GM21423 (cell line): ENCODE data around the gene KSR2.

Experiments
- ATAC-seq: cut with Tn5 transposase; IDR thresholded peaks from one replicate; pipeline ENCODE4 v1.9.1; 2021; ENCODE audit warnings: mild to moderate bottlenecking, moderate library complexity; ENCODE audit not compliant: unreplicated experiment

Gene KSR2

DNA sequence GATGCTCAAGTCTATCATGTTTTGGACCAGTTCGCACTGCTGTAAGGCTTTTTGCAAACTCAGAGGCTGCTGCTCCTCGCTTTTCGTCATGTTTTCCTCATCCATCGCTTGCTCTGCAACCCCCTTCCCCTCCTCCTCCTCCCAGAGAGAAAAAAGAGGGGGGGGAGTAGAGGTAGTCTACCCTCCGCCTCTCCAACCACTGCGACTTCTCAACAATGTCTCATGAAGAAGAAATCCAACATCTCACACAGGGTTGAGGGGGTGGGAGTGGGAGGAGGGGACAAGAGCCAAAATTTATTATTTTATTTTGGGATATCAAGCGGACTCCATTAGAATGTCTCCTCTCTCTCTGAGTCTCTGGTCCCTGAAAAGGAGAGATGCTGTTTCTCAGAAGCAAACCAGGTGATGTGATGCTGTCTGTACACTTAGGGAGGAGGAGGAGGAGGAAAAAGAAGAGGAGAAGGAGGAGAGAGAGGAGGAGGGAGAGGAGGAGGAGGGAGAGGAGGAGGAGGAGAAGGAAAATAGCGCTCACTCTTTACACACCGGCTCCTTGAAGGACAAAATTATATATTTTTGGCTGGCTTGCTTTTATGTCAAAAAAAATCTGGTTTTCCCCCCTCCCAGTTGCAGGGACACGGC lies 520 bp downstream of the KSR2 start:
- ATAC-seq = no peak

DNA sequence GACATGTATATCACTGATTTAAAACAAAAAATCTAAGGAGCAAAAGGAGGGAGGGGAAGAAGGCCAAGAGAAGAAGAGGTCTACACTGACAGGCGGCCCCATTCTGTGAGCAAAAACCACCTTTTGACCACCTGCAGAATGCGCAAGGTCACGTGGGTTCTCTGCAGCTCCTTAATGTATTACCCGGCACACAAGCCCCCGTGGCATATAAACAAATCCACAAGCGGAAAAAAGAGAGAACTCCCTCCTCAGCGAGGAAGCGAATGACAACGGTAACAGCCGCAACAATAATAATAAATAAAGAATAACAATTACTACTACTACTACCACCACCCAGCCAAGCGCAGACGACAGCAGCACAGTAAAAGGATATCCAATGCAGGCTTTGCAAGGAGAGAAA lies 1.3 kb downstream of the KSR2 start:
- ATAC-seq = no peak

DNA sequence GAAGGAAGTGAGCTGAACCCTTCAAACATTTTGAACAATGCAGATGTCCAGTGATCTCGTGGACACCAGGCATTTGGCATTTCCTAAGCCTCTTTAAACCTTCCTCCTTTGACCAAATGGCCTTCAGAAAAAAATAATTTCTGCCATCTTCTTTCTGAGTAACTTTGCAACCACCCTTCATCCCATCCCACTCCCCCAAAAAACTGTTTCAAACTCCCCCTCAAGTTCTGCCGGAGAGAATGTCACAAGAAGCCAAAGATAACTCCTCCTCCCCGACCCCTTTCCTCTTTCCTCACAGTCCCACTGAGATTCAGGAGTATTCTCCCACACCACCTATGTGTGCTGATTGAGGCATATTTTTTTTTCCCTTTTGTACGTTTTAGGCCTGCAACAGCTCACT lies 1.7 kb downstream of the KSR2 start:
- no peak for ATAC-seq

DNA sequence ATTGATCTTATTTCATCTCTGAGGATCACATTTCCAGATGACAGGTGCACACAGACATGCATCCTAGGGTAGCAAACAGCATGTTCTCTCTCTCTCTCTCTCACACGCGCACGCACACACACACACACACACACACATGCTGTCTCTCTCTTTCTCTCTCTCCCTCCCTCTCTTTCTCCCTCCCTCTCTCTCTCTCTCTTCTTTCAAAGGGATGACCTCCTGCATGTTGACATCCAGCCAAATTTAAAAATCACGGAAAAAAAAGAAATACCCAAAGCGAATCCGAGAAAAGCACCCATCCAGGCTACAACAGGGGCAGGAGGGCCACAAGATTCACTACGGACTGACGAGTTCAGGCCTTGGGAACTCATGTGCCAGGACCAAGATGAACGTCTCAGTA lies 2.3 kb downstream of the KSR2 start:
- no peak for ATAC-seq

DNA sequence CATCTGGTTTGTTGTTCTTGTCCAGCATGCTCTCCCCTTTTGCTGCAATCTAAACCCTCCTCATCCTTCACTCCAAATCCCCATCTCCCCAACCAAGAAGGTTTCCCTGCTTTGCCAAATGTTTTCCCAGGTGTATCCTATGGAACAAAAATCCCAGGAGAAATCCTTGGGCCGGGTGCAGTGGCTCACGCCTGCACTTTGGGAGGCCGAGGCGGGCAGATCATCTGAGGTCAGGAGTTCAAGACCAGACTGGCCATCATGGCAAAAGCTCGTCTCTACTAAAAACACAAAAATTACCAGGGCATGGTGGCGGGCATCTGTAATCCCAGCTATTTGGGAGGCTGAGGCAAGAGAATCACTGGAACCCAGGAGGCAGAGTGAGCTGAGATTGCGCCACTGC lies 5.0 kb downstream of the KSR2 start:
- ATAC-seq = no peak

DNA sequence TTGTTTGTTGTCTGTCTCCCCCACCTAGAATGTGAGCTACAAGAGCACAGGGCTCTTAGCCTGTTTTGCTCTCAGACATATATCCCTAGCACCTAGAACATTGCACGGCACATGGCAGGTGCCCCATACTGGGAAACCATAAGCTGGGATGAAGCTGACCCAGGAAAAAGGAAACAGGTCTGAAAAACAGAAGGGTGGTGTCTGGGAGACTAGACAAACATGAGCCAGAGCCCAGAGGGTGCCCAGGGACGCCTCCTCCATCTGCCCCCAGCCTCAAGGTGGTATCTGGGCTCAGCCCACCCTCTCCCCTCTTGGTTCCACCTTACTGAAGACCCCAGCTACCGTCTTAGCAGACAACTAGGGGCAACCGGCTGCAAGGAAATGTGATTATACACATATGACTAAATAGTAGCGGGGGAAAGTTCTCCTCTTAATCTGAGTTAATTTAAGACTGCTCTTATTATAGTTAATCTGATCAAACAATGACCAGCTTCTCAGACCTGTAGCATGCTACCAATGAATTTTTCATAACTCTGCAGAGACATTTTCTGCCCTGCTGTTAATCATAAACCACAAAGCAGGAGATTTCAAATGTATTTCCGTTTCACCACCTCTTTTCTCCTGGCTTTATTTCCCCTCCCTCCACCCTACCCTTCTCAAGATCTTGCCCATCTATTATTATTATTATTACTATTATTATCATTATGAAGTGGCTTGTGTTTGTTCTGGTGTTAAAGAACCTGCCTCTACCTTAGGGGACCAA lies 31.9 kb downstream of the KSR2 start:
- ATAC-seq = no peak

DNA sequence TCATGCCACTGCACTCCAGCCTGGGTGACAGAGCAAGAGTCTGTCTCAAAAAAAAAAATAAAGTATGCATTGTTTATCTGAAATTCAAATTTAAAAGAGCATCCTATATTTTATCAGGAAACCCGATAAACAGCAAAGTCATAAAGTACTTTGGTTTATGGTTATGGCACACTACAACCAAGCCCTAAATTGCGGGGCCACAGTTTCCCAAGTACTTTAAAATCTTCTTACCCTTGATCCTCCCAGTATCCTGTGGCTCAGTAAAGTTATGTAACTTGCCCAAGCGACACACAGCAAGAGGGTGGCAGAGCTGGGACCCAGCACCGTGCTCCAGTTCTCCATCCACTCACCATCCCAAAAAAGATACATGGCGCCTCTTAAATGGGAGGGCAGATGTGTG lies 35.2 kb downstream of the KSR2 start:
- no peak for ATAC-seq

DNA sequence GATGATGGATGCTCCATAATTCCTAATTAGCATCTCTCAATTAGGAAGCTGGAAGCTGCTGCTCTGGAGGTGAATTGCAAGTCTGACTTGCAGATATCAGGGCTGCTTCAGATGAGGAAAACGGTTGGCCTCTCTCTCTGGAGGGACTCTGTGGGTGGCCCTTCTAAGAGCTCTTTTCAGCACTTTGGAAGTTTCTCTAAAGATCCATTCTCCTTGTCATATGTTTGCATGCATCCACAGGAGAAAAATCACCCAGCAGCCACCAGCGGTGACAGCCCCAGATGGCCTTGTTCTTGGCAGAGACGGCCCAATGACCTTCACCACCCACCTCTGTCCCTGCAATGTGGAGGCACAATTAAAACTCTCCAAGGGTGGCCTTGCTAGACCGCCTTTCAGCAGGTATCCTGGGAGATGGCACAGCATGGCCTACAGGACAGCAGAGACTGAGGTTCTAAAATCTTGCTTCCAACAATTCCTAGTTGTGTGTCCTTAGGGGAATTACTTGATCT lies 42.3 kb downstream of the KSR2 start:
- ATAC-seq = no peak

DNA sequence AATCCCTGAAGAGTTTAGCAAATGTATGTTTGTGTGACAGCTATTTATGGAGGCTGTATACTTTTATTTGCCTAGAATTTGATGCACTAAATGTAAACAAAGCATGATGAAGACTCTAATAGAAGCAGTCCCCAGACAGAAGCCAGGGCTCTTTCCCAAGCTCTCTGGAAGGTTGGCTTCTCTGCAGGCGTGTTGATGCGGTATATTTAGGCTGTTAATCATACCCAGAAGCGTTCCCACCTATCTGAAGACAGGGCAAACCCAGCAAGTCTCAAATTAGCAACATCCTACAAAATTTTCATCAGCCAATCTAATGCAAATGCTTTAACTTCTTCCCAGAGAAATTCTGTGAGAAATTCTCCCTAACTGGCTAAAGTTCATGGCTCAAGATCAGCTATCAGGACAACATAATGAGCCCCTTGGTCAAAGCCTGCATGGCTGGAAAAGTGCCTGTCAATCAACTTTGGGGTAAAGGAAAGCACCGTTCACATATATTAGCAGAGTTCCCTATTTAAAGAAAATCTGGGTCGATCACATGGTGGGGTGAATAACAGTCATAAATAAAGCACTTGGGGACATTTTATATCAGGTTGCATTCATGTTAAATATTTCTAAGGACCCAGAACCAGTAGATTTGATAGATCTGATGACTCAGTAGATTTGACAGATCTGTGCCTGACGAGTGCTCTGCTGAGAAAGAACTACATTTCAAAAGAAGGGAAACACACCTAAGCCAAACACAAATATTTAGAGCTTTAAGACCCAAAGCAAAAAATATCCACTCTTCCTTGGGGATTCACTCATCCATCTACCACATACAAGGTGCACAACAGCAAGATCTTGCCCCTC lies 46.6 kb downstream of the KSR2 start:
- no peak for ATAC-seq

DNA sequence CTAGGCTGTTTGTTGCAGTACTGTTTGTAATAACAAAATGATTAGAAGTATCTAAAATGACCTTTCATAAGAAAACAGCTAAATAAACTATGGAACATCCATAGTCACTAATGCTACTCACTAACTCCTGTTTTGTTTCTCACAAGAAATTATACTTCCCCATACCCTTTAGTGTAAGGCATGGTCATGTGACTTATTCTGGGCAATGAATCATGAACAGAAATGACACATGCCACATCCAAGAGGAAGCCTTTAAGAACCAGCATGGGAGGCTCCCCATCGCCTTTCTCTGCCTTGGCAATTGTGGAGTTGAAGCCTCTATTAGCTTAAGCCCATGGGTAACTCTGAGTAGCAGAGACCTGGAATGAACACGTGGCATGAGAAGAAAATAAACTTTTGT lies 49.3 kb downstream of the KSR2 start:
- ATAC-seq = no peak

DNA sequence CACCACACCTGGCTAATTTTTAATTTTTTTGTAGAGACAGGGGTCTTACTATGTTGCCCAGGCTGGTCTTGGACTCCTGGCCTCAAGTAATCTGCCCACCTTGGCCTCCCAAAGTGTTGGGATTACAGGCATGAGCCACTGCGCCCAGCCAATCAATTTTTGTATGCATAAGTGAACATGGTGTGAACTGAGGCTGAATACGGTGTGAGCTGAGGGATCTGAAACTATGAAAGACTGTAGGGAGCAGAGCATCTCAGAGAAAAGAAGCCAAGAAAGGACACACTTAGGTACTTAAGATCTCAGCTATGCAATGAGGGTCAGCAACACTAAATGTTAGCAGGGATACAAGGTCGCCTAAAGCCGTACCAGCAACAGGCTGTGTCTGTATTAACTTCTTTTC lies 54.1 kb downstream of the KSR2 start:
- ATAC-seq = no peak

DNA sequence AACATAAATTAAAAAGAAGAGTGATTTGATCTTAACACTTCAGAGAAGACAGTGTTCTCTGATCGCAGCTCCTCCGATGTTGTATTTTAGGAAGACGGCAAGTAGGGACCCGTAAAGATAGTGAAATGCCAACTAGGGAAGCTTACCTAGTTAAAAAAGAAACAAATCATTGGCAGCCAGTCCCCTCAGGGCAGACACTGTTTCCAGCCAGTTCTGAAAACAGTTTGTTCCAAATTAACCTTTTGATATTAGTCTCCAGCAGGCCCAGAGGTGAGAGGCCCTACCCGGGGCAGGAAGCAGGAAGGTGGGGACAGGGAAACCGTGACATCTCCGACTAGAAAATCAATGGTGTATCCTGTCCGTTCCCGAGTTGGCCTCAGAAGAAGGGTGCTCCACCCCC lies 56.0 kb downstream of the KSR2 start:
- ATAC-seq = no peak

DNA sequence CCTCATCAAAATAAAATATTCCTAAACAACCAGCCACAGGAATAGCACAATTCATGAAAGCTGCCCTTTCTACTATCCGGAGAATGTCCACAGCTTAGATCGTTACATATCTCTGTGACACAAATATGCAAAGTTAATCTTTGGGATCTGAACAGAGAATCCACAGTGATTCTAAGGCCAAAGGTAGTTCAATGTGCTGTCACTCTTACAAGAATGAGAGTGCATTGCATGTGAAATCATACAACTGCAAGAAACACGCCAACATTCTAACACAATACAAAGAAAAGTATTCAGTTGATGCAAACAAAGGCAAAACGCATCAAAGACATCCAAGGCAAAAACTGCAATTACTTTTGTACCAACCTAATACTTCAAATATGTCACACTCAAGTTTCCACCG lies 60.4 kb downstream of the KSR2 start:
- no peak for ATAC-seq

DNA sequence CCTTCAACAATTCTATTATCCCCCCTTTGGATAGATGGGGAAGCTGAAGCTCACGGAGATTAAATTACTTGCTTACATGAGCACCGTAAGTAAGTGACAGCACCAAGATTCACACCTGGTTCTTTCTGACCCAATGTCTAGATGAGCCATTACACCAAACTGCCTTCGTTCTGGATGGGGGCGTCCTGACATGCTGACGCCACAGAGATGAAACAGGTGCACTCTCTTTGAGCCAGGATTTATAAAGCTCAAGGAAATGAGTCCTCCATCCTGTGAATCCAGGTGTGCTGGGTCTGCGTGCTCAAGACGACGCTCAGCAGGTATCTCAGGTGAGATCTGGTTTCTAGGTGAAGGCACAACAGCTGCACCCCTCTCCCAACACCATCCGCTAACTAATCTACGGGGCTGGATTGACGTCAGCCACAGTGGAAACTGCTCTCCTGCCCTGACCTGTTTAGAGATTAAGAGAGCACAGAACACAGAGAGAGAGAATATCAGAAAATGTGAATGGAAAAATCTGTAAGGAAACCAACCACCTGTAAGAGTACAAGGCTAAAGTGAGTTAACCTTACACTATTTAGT lies 61.6 kb downstream of the KSR2 start:
- no peak for ATAC-seq

DNA sequence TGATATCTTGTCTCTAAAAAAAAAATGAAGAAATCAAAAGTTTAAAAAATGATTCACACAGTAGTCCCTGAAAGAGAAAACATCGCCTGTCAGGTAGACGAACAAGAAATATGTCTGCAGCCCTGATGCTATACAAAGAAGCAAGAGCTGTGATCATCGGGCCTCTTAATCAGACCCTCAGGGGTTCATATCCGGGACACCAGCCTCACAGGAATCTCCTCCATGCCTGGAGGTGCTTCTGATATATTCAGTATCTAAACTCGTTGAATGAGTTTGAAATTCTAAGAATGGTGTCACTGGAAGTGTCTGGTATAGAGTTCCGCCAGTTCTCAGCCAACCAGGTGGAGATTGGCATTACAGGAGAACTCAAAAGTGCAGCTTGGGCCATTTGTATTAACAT lies 64.7 kb downstream of the KSR2 start:
- no peak for ATAC-seq

DNA sequence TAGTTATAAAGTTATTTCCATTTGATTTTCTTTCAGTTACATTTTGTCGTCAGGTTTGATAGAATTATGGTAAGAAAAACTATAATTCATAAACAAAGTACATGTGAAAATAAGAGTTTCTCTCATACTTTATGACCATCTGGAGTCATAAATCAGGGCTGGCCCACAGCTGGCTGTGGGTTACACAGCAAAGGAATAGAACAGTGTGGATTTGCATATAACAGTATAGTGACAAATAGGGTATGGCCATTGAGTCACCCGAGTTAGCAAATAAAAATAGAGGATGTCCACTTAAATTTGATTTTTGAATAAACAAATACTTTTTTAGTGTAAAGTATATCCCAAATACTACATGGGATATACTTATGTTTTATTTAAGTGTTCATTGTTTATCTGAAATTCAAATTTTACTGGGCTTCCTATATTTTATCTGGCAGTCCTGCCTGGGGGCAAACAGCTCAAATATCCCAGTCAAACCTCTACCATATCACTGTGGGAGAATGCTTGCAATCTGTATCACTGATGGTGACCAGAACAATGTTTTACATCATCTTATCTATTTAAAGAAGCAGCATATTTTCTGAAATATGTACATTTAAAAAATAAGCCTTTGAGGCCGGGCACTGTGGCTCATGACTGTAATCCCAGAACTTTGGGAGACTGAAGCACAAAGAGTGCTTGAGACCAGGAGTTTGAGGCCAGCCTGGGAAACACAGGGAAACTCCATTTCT lies 65.5 kb downstream of the KSR2 start:
- no peak for ATAC-seq

DNA sequence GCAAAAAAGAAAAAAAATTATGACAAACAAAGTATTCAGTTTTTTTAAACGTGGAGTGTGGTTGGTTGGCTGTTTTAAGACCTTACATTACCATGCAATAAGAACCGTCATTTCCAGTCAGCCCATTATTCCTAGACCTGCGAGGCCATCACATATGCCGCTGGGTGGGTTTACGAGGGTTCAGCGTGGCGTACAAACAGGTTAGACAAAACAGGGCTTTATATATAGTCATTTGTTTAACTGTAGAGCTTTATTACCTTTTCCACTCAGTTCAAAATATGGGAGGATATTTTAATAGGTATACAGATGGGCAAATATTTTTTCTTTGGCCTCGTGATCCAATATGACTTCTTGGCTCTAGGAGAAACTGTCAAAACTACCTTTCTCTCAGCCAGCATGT lies 67.2 kb downstream of the KSR2 start:
- ATAC-seq = no peak

DNA sequence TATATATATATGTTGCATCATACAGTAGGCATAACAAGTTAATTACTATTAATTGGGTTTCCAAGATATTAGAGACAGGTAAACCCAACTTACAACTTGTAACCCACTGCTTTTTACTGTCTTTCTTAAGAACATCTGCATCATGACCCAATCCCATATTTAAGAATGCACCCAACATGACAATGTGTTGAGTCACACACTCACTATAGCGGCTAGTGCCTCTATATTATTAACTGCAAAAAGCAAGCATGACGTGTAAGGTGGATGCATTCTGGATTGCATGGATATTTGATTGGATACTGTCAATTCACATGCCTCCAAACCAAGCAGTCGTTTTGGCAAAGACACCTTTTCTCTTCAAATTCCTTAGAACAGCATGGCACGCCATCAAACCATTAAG lies 68.2 kb downstream of the KSR2 start:
- no peak for ATAC-seq

DNA sequence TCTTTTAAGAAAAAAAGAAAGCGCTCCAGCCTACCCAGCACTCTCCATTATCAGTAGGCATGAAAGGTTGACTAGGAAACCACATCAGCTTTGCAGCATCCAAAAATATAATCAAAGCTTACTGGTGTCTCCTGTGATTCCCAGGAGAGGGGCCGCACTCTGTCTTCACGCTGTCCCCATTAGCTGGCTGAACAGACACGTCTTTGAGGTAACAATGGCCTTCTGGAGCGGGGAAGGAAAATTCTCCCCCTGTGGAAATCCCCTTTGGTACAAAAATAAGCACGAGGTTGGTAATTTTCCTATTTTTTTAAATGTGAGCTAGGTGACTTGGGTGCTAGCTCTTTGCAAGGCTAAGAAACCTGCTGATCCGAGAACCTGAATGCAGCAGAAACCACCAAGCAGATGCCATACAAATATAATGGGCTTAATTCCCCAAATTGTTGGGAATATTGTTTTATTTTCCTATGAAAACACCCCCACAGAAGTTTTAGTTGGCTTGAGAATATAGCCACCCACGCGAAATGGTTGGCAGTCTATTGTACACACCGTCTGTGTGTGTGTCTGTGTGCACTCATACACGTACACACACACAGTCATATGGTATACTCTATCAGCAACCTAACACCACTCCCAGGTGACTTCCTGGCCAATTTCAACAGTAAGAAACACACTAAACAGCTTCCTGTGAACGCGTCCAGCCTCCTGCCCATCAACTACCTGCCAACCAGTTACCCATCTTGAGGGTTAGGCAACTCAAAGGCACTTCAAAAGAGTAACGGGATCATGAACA lies 71.2 kb downstream of the KSR2 start:
- no peak for ATAC-seq

DNA sequence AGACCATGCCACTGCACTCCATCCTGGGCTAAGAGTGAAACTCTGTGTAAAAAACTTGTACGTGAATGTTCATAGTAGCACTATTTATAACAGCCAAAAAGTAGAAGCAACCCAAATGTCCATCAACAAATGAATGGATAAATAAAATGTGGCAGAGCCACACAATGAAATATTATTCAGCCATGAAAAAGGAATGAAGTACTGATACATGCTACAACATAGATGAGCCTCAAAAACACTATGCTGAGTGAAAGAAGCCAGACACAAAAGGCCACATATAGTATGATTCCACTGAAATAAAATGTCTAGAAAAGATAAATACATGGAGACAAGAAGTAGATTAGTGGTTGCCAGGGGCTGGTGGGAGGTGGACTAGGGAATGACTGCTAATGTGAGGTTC lies 72.8 kb downstream of the KSR2 start:
- no peak for ATAC-seq
